GM21360 (cell line): ENCODE data around the gene C2.

ENCODE experiments used
- ATAC-seq: cut with Tn5 transposase; IDR thresholded peaks from one replicate; pipeline ENCODE4 v1.9.1; 2021; ENCODE audit warnings: mild to moderate bottlenecking, moderate library complexity; ENCODE audit not compliant: unreplicated experiment

Gene C2

GRCh38 chr6:31952890-31953289 lies 25.4 kb downstream of the C2 start:
- ATAC-seq, result no peak

DNA sequence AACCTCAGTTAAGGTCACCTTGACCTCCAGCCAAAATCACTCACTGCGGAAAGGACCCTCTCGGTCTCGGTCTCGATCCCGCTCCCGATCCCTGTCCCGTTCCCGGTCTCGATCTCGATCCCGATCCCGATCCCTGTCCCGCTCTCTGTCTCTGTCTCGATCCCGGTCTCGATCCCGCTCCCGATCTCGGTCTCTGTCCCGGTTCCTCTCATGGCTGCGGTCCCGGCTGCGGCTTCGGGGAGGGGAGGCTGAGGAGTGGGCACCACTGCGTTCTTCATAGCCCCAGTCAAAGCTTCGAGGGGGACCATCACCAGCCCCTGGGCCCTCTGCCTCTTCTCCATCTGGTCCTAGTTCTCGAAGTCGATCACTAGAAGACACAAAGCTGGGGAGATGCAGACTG lies 27.0 kb downstream of the C2 start:
- no peak for ATAC-seq

GRCh38 chr6:31956796-31957195 lies 29.3 kb downstream of the C2 start:
- no peak for ATAC-seq

- peak; percentile 10 for ATAC-seq
These were observed 30.9 kb downstream of the C2 start for GRCh38 chr6:31958412-31958740.

- ATAC-seq, result peak; percentile 94
These were observed 31.5 kb downstream of the C2 start, which contains the start of the genes NELFE and SKIC2 for GRCh38 chr6:31958741-31959739. Gene NELFE, minus strand, starts transcription at chr6:31958971. Its CDS starts 525 bp downstream, at chr6:31958446. Gene SKIC2, plus strand, starts transcription at chr6:31959175. Its CDS starts 18 bp downstream, at chr6:31959193.

DNA sequence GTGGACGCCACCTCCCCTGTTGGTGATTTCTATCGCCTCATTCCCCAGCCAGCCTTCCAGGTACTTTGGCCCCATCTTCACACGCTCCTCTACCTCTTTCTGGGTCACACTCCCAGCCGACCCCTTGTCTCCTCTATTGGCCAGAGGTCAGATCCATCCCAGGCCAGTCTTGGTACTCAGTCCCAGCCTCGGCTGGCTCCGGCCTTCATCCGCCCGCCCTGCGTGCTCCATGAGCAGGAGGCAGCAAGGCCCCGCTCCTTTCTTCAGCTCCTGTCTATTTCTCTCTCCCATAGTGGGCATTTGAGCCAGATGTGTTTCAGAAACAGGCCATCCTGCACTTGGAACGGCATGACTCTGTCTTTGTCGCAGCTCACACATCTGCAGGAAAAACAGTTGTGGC lies 34.1 kb downstream of the C2 start:
- no peak for ATAC-seq

GRCh38 chr6:31963921-31964320 lies 36.4 kb downstream of the C2 start:
- no peak for ATAC-seq

DNA sequence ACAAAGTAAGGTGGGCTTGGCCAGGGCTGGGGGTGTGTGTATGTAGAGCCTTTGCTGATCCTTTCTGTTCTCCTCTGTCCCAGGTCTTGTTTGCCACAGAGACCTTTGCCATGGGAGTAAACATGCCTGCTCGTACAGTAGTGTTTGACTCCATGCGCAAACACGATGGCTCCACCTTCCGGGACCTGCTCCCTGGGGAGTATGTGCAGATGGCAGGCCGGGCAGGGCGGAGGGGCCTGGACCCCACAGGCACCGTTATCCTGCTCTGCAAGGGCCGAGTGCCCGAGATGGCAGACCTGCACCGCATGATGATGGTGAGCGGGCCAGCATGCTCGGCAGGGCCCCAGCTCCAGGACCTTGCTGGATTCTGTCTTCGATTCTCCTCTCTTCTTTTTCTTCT lies 38.2 kb downstream of the C2 start:
- no peak for ATAC-seq

DNA sequence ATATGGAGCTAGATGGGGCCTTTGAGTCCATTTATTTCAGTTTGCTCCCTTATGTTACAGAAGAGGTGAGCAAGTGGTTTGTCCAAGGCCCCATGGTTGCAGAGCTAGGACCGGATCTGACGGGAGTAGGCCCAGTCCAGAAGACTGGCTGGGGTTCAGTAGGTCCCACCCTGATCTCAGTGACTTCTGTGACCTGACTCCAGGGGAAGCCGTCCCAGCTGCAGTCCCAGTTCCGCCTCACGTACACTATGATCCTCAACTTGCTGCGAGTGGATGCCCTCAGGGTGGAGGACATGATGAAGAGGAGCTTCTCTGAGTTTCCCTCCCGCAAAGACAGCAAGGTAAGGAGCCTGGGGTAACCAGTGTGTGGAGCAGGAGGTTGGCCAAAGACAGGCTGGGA lies 39.0 kb downstream of the C2 start:
- no peak for ATAC-seq

DNA sequence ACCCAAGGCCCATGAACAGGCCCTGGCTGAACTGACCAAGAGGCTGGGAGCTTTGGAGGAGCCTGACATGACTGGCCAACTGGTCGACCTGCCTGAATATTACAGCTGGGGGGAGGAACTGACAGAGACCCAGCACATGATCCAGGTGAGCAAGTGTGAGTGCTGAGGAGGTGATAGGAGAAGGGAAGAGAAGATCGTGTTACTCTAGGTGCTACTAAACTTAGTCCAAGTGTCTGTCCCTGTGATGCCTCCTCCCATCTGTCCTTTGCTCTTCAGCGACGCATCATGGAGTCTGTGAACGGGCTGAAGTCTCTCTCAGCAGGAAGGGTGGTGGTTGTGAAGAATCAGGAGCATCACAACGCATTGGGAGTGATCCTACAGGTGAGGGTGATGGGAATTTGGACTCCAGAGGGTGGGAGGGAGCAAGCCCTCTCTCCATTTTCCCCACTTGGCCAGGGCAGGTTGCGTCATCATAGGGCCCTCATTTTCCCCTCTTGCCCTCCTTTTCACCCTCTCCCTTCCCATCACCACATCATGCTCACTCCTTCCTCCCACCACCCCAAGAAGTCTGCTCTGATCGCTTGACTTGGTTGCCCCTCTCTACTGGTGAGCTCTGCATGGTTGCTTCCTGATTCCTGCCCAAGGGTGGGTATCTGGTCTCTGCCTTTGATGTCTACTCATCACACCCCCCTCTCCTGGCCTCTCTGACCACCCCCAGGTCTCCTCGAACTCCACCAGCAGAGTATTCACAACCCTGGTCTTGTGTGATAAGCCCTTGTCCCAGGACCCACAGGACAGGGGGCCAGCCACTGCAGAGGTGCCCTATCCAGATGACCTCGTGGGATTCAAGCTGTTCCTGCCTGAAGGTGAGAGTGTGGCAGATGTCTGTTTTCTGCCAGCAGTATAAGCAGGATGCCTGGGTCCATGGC lies 39.7 kb downstream of the C2 start:
- ATAC-seq, result no peak

GRCh38 chr6:31967926-31968320 lies 40.4 kb downstream of the C2 start:
- no peak for ATAC-seq

DNA sequence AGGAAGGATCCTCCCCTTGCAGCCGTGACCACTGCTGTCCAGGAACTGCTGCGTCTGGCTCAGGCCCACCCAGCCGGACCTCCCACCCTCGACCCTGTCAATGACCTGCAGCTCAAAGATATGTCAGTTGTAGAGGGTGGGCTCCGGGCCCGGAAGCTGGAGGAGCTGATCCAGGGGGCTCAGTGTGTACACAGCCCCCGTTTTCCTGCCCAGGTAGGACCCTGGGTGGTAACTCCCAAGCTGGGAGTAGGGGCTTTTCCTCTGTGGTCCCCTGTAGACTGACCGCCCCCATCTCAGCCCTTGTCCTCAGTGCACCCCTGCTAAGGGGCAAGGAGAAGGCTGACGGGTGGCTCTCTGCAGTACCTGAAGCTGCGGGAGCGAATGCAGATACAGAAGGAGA lies 40.8 kb downstream of the C2 start:
- ATAC-seq, result no peak

GRCh38 chr6:31968791-31969711 lies 41.5 kb downstream of the C2 start:
- ATAC-seq, result no peak

DNA sequence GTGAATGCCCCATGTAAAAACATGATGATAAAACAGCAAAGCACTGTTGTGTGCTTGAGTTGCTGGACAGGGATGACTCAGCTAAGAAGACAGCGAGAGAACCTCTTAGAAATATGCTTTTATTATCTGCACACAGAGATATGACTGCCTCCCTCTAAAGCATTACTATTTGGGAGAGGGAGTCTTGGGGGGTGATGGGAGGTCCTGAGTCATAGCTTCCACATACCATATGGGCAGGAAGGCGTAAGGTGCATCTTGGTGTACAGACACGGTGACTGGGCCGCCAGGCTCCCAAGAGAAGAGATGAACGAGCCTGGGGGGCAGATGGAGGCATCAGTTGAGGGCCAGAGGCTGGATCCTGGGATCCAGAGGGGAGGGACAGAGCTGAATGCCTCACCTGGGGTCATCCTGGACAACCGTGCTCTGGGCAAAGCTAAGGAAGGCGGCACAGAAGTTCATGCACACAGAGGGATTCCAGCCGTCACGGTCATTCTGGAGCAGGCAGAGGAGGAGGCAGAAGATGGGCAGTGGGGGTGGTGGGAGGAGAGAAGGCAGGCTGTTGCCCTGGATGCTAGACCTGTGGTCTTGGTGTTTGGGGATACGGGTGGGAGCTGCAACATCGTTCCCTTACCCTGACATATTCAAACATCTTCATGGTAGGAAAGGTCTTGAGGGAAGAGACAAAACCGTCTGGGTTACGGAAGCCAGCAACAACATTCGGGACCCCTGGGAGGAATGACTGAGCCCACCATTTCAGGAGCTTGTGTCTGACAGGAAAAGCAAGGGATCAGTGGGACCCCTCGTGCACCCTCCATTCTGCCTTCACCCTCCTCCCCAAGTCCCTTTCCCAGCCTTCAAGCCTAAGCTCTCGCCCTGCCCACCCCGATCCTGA lies 42.4 kb downstream of the C2 start:
- no peak for ATAC-seq

GRCh38 chr6:31970604-31971271 lies 43.2 kb downstream of the C2 start:
- ATAC-seq, result no peak

- no peak for ATAC-seq
These were observed 43.9 kb downstream of the C2 start for GRCh38 chr6:31971279-31971992.

DNA sequence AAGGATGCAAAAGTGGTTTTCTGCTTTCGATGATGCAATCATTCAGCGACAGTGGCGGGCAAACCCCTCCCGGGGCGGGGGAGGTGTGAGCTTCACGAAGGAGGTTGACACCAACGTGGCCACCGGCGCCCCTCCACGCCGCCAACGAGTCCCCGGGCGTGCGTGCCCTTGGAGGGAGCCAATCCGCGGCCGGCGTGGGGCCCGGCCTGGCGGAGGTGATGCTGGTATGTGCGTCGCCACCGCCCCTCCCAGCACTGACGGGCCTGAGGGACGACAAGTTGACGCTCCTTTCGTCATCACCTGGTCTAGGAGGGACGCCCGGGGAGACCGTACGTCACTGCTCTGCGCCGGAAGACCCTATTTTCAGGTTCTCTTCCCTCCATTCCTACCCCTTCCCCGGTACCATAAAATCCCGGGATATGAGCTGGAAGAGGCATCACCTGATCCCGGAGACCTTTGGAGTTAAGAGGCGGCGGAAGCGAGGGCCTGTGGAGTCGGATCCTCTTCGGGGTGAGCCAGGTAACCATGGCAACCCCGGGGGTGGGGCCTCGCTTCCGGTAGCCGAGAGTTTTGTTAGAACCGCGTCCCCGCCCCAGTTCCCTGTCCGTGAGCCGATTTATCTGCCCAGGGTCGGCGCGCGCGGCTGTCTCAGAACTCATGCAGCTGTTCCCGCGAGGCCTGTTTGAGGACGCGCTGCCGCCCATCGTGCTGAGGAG lies 44.6 kb downstream of the C2 start, which contains the start of gene DXO:
TSS of gene DXO (minus strand) at position 146 of the 716 bp plus-strand sequence. CDS start 463 bp downstream, outside the sequence.
- peak; percentile 82 for ATAC-seq
